Transverse colon (tissue), 4 donors: ENCODE measurements around the gene EMC10. TPM values are rescaled to one million over a fixed set of nuclear protein-coding genes. Genes with fewer than 3 reads are reported as not detected.

Source experiments
- DNase-seq: peaks from one replicate; pipeline ENCODE4 v3.0.0-alpha.2; 2019
- H3K27ac ChIP-seq, 4 donors: fragments of 200-600 bp; sonication (generic); 2 replicates each; pipeline ENCODE4 v1.5.1; 2016 to 2018; ENCODE audit warnings: inconsistent platforms in 4 of 4
- H3K27me3 ChIP-seq: fragments of 200-600 bp; sonication (generic); 2 replicates; pipeline ENCODE4 v1.5.1; 2017; ENCODE audit warnings: inconsistent platforms
- H3K36me3 ChIP-seq, 4 donors: fragments of 200-600 bp; sonication (generic); 2 replicates each; pipeline ENCODE4 v1.5.1; 2017 to 2019; ENCODE audit warnings: inconsistent platforms in 4 of 4
- H3K4me1 ChIP-seq, 4 donors: fragments of 200-600 bp; sonication (generic); 2 replicates each; pipeline ENCODE4 v1.5.1; 2017 to 2020; ENCODE audit warnings: inconsistent platforms in 4 of 4
- H3K4me3 ChIP-seq, 4 donors: fragments of 200-600 bp; sonication (generic); 1 replicate in 1 of 4; 2 replicates in 3 of 4; pipeline versions ENCODE4 v1.5.1 to v1.6.1; 2017 to 2019; ENCODE audit warnings: inconsistent platforms in 4 of 4
- H3K9me3 ChIP-seq, 2 donors: fragments of 200-600 bp; sonication (generic); 2 replicates each; pipeline ENCODE4 v1.5.1; 2017 to 2019; ENCODE audit warnings: inconsistent platforms in 2 of 2
- EP300 ChIP-seq: sonication (generic); formaldehyde crosslinking; IDR thresholded peaks from one replicate; pipeline ENCODE4 v1.6.1; 2017; ENCODE audit warnings: antibody characterized with exemption, low read depth
- POLR2A ChIP-seq: fragments of 450-650 bp; IDR thresholded peaks from one replicate; pipeline ENCODE4 v1.6.1; 2016; ENCODE audit warnings: antibody characterized with exemption, mild to moderate bottlenecking, moderate library complexity
- POLR2AphosphoS5 ChIP-seq, 3 donors: sonication (generic); formaldehyde crosslinking; IDR thresholded peaks; one replicate each; pipeline ENCODE4 v1.6.1; 2016; ENCODE audit warnings: antibody characterized with exemption in 3 of 3
- WGBS, 2 donors: methylation state at CpG; one replicate each; pipeline ENCODE4 v1.1.5; 2018; ENCODE audit warnings: low coverage in 1 of 2; 5-methylcytosine and 5-hydroxymethylcytosine counted together
- in situ Hi-C, 4 donors: fragments of 200-750 bp; cut with MboI; loops; one replicate each; pipeline versions ENCODE4 v1.15.0 to v1.15.1; 2017; ENCODE audit warnings: low sequenced_read_pairs in 3 of 4, low pct_ligation_motif_present in 1 of 4, low pct_unique_long_range_greater_than_20kb in 1 of 4
- intact Hi-C: fragments of 100-400 bp; cut with DNase I; formaldehyde crosslinking; loops from one replicate; pipeline ENCODE4 v1.15.1; 2023; ENCODE audit warnings: low total_unique reads
- total RNA-seq, 4 donors: library from RNA; depleted of rRNA; stranded (reverse); fragments of >200 nt; gene quantifications; one replicate each; pipeline ENCODE4 v1.1.0, GENCODE V29; 2016
- TF ChIP-seq, protein P1 (sequence below), 5 experiments: fragments of 200-600 bp in 3 of 5; fragments of 450-650 bp in 2 of 5; sonication (generic) in 3 of 5; IDR thresholded peaks; 1 replicate in 2 of 5; 2 replicates in 3 of 5; pipeline ENCODE4 v1.5.1; 2016 to 2017; ENCODE audit warnings: antibody characterized with exemption in 5 of 5, inconsistent platforms in 3 of 5, mild to moderate bottlenecking in 2 of 5, moderate library complexity in 1 of 5

Gene EMC10
- total RNA-seq, 4 donors from 2014 or later: 50.5 to 117 (median 78.7) TPM

- intact Hi-C loops (no loop called here), in situ Hi-C loops (loop anchor here in 3 of 4 donors (10.0 to 25.0 kb wide), 2 partner anchors 100 to 102 kb away; partner anchors contain the start of gene NAPSA (in 3 of the 3))
- 75 to 80% methylated on average over 1 to 19 of the region's 19 CpGs for whole genome bisulfite sequencing, 2 donors
- peaks cover 4% of the 10 kb centered on the region for H3K27me3 ChIP-seq
- no peaks in the 10 kb centered on the region for H3K9me3 ChIP-seq
- no peak overlapping the region for H3K27ac ChIP-seq
- no peak for DNase-seq
- H3K36me3 ChIP-seq: no peaks in the 10 kb centered on the region
- peaks cover 0 to 8% (median 6%) of the 10 kb centered on the region in 4 donors for H3K4me1 ChIP-seq
- TF ChIP-seq, protein P1, sequence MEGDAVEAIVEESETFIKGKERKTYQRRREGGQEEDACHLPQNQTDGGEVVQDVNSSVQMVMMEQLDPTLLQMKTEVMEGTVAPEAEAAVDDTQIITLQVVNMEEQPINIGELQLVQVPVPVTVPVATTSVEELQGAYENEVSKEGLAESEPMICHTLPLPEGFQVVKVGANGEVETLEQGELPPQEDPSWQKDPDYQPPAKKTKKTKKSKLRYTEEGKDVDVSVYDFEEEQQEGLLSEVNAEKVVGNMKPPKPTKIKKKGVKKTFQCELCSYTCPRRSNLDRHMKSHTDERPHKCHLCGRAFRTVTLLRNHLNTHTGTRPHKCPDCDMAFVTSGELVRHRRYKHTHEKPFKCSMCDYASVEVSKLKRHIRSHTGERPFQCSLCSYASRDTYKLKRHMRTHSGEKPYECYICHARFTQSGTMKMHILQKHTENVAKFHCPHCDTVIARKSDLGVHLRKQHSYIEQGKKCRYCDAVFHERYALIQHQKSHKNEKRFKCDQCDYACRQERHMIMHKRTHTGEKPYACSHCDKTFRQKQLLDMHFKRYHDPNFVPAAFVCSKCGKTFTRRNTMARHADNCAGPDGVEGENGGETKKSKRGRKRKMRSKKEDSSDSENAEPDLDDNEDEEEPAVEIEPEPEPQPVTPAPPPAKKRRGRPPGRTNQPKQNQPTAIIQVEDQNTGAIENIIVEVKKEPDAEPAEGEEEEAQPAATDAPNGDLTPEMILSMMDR (IDR thresholded peaks at IDR 0.05): no peak
- TF ChIP-seq POLR2AphosphoS5 (IDR thresholded peaks at IDR 0.05): no peak
- no peak for TF ChIP-seq POLR2A
- no peak for TF ChIP-seq EP300
- no peak overlapping the region for H3K4me3 ChIP-seq
These were observed 12.0 kb upstream of the EMC10 start for GRCh38 chr19:50464348-50464747.

GRCh38 chr19:50465000-50465399, 11.3 kb upstream of the EMC10 start:
- WGBS, 2 donors: 64 to 83% methylated on average over 5 to 13 of the region's 13 CpGs
- intact Hi-C loops: no loop called here
- no peaks in the 10 kb centered on the region for H3K9me3 ChIP-seq
- peaks cover 2% of the 10 kb centered on the region for H3K27me3 ChIP-seq
- DNase-seq: no peak
- no peak for TF ChIP-seq EP300
- TF ChIP-seq, protein P1 (IDR thresholded peaks at IDR 0.05): no peak
- no peak for TF ChIP-seq POLR2A
- no peak for TF ChIP-seq POLR2AphosphoS5 (IDR thresholded peaks at IDR 0.05)
- no peak overlapping the region for H3K27ac ChIP-seq
- H3K4me3 ChIP-seq: no peak overlapping the region
- in situ Hi-C loops: loop anchor here in 3 of 4 donors (10.0 to 25.0 kb wide), 2 partner anchors 100 to 103 kb away; partner anchors contain the start of gene NAPSA (in 3 of the 3)
- H3K36me3 ChIP-seq: no peaks in the 10 kb centered on the region
- peaks cover 0 to 8% (median 6%) of the 10 kb centered on the region in 4 donors for H3K4me1 ChIP-seq

DNA sequence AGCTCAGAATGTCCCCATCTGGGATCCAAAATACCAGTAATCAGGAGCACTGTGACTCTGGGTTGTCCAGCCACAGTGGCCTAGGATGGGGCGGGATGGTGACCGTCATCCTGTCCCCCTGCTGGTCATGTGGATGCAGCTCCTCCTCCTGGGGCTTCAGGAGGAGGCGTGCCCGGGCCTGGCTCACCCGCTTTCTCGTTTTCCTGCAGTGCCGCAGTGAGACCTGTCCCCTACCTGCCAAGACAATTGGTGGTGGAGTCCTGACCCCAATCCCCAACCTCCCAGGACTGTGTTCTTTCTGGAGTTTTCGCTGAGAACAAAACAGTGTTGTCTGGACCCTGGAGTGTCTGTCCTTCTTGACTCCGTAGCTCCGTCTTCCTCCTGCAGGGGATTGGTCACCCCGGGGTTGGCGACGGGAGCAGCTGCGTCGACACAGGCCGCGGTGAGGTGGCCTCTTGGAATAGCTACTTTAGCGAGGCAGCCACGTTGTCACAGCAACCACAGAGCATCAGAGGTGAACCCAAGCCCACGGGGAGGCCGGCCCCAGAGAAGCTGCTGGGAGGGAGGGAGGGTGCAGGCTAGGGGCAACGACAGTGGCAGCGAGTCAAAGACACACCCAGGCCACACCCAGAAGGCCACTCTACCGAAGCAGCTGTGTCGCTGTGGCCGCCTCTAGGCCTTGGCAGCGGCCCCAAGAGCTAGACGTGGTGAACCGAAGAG, 10.2 kb upstream of the EMC10 start:
- Histone ChIP-seq H3K4me3 (no peak overlapping the region), H3K27ac (no peak overlapping the region), H3K4me1 (peaks cover 0 to 8% (median 6%) of the 10 kb centered on the region in 4 donors), H3K36me3 (no peaks in the 10 kb centered on the region), H3K27me3 (no peaks in the 10 kb centered on the region), H3K9me3 (no peaks in the 10 kb centered on the region)
- TF ChIP-seq, protein P1 (IDR thresholded peaks at IDR 0.05): no peak
- no peak for TF ChIP-seq POLR2AphosphoS5 (IDR thresholded peaks at IDR 0.05)
- no peak for TF ChIP-seq POLR2A
- TF ChIP-seq EP300: no peak
- WGBS, 2 donors: 42% methylated on average over 29 of the region's 29 CpGs; no CpG with 5 or more reads in 1 of the 2 donors
- in situ Hi-C loops: loop anchor here in 3 of 4 donors (10.0 to 25.0 kb wide), 2 partner anchors 101 to 104 kb away; partner anchors contain the start of gene NAPSA (in 3 of the 3)
- peak; percentile 69 for DNase-seq
- intact Hi-C loops: no loop called here

- intact Hi-C loops (no loop called here), in situ Hi-C loops (loop anchor here in 3 of 4 donors (10.0 to 25.0 kb wide), 2 partner anchors 102 to 104 kb away; partner anchors contain the start of gene NAPSA (in 3 of the 3))
- H3K27me3 ChIP-seq: no peaks in the 10 kb centered on the region
- H3K27ac ChIP-seq: no peak overlapping the region
- H3K9me3 ChIP-seq: no peaks in the 10 kb centered on the region
- no peak overlapping the region for H3K4me3 ChIP-seq
- H3K4me1 ChIP-seq: peaks cover 0 to 8% (median 6%) of the 10 kb centered on the region in 4 donors
- DNase-seq: no peak
- H3K36me3 ChIP-seq: no peaks in the 10 kb centered on the region
- 49% methylated on average over 11 of the region's 11 CpGs; no CpG with 5 or more reads in 1 of the 2 donors for WGBS, 2 donors
- no peak for TF ChIP-seq POLR2A
These were observed 9.6 kb upstream of the EMC10 start for GRCh38 chr19:50466706-50467039.
